Limb (tissue), 2 donors: ENCODE data around the gene CASKIN1.
"Not testable (repeated sequence)": the region's sequence is repeated elsewhere in the genome, so short reads cannot be mapped to it uniquely, and the experiment has no call there.

Experiments
- DNase-seq, 2 donors: peaks; one replicate each; pipeline ENCODE4 v3.0.0-alpha.2; 2016; ENCODE audit errors: extremely low spot score in 2 of 2

The CASKIN1 gene

GRCh38 chr16:2135071-2135470 is 61.3 kb downstream of the CASKIN1 start:
- peak in 1 of 2 donors; percentile 40 for DNase-seq

GRCh38 chr16:2133797-2134196 is 62.6 kb downstream of the CASKIN1 start:
- not testable (repeated sequence) for DNase-seq

- DNase-seq = not testable (repeated sequence)
These were observed 66.4 kb downstream of the CASKIN1 start for GRCh38 chr16:2129890-2130447.

GRCh38 chr16:2129251-2129650 is 67.2 kb downstream of the CASKIN1 start:
- not testable (repeated sequence) for DNase-seq

- DNase-seq = peak in 1 of 2 donors; percentile 48
These were observed 68.7 kb downstream of the CASKIN1 start for GRCh38 chr16:2127630-2128280.
